ENCODE results near the gene PAK4.
"Not testable (repeated sequence)": the region's sequence is repeated elsewhere in the genome, so short reads cannot be mapped to it uniquely, and the experiment has no call there.

The PAK4 gene

DNA sequence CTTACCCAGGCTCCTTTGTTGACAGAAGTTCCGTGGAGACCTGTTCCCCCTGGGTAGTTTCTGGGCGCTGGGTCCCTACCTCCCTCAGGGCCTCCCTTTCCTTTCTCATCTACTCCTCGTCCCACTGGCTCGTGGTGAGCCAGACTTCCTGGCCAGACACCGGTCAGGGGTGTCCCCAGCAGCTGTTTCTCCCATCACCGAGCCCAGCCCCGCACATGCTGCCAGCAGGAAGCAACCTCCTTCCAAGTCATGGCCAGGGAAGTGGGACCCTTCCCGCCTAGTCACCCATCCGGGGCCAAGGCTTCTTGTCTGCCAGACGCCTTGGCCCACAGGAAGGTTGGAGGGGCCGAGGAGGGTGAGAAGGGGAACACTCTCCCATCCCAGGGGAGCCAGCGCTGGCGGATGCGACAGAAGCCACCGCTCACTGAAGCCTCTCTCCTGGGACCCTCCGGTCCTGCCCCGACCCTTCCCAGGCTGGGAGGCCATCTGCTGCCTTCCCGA lies 5.7 kb downstream of the PAK4 start:
- no peak for DNase-seq

DNA sequence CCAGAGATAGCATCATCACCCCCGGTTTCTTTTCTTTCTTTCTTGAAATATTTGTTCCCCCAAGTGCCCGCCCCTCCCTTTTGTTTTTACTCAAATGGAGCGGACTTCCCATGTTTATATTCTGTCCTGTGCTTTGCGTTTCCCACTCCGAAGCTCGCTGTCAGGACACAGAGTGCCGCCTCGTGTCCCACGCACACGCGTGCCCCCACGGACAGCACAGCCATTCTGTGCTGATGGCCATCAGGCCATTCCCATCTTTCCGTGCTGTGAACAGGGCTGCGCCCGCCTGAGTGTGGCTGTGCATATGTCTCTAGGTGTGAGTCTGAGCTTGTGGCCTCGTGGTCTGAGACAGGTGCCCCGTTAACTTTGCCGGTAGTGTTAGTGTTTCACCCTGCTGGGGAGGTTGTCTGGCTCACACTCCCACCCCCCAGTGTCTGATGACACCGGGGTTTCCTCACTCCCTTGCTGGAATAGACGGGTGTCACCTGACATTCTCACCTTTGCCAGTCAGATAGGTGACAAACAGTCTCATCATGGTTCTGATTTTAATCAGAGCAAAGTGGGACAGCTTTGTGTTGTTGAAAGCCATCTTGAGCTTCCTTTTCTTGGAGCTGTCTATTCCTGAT lies 6.9 kb downstream of the PAK4 start:
- DNase-seq = no peak

DNA sequence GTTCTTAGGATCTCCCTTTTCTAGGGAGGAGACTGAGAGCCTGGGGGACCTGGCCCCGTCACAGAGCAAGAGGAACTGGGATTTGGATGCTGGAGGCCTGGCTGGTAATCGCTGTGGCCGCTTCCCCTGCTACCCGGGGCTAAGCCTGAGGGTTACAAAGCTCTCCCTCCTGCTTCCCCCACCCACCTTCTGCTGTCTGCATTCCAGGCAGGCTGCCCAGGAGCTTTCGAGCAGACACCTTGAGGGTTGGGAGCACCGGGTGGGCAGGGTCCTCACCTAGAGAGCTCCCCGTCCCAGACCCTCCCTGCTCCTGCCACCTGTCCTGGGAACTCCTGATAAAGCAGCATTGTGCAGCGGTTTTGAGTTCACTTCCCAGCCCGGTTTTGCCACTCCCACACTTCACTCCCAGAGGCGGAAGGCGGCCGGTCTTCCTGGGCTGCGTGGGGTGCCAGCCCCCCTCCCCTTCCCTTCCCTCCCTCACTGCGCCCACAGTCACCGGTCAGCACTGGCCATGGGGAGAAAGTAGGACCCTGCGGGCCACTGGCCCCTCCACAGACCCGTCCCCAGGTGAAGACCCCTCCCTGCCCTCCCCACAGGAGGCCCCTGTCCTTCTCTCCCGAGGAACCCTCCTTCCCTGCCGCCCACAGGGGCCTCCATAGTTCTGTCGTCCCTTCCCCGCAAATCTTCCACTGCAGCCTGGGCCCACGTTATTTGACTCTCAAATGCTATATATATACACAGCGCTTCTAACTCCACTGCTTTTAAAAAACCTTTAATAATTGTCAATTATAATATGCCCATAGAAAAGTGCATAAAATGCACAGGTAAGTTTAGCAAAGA lies 8.1 kb downstream of the PAK4 start:
- DNase-seq = peak; percentile 70

DNA sequence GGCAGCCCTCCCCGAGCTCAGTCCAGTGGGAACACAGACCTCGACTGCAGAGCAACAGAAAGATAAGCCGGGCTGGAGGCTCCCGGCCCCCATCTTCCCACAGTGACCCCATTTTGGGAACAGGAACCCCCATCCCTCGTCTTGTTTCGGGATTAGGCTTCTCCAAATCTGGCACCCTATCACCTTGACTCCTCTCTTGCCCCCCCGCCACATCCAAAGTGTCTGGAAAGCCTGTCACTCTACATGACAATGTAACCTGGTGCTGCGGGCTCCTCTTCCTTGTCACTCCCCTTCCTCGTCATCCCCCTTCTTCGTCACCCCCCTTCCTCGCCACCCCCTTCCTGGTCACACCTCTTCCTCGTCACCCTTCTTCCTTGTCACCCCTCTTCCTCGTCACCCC lies 10.1 kb downstream of the PAK4 start:
- DNase-seq = no peak

DNA sequence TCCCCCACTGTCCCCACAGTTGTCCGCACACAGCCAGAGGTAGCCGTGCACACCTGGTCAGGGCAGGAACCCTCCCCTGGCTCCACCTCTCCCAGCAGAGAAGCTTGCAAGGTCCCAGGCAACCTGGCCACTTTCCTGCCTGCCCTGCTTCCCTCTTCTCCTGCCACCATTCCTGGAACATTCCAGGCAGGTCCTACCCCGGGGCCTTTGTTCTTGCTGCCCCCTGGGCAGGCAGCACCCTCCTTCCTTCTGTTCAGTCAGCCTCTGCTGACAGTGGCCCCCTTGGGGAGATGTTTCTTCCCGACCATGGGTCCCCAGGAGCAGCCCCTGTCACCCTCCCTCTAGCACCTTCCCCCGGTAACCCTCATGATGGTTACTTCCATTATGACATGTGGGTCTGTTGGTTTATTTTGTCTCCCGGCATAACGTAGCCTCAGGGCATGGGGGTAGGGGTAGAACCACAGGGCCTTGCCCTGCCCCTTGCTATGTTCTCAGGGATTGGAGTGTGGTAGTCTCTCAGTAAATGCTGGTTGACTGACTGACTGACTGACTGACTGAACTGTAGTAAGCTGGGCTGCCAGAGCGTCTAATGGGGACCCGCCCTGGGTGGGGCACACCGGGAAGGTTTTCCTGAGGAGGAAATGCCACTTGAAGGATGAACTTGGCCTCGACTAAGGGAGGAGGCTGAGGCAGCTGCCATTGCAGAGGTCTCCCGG lies 10.8 kb downstream of the PAK4 start:
- DNase-seq = no peak

DNA sequence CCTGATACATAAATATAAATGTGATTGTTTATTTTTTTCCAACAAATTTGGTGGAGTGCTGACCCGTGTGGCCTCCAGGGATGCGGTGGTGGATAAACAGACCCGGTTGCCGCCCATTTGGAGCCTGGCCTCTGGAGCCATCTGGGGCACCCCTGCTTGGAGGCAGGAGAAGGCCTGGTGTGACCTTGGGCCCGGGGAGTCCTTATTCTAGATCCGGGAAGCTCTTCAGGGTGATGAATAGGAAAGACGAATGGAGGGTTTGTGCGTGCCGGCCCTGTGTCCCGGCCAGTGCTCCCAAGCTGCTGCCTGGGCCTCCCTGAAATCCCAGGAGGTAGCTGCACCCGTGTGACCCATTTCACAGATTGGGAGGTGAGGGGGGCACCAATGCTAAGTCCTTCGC lies 11.5 kb downstream of the PAK4 start:
- DNase-seq = no peak

DNA sequence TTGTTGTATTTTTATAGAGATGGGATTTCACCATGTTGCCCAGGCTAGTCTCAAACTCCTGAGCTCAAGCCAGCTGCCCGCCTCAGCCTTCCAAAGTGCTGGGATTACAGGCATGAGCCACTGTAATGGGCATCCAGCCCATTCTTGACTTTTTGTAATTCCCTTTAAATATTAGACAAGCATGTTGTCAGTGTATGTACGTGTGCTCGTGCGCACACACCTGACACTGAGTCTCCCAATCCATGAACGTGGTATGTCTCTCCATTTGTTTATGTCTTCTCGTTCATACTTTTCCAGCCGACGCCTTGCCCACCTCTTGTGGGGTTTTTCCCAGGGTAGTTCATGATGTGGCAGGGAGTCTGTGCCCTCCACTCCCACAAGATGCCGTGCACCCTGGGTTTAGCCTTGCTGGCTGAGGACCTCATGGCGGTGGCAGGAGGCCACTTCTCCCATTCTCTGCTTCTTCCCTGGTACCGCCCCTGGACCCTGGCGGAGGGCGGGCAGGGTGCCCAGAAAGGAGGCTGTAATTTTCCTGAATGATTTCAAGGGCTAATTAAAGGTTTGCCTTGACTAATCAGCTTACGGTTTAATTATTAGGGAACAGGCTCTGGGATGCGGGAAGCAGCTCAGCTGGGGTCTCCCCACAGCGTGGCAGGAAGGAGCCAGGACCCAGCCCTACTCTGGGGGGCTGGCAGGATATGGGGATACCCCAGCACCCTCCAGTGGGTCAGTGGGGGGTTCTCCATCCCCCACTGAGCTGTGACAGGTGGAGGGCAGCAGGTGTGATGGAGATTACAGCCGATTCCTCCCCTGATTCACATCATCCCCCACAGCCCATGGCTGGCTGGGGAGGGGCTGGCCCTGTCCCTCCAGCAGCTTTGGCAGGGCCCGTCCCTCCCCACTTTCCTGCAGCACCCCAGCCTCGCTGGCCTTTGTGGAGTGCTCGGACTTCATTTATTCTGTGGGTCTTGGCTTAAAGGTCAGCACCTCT lies 12.9 kb downstream of the PAK4 start:
- no peak for DNase-seq

DNA sequence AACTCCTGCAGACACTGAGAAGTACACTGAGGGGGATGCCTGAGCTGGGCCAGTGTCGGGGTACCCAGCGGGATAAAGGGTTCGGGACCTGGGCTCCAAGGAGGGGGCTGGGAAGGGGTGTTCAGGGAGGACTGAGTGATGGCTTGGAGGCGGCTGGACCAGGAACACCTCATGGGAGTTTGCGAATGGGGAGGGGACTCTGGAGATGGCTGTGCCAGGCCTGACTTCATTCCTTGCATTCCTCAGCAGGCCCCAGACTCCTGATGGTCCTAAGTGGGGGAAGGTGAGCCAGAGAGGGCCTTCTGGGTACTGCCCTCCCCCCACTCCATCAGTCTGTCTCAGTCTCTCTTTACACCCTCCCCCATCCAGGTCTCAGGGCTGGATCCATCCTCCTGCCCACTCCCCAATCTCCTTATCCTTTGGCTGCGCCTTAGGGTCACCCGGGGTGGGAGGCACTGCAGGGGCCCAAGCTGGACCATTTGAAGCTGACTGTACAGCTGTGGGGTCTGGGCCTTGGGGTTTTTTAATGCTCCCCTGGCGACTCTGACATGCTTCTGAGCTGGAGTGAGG lies 13.8 kb downstream of the PAK4 start:
- DNase-seq = no peak

DNA sequence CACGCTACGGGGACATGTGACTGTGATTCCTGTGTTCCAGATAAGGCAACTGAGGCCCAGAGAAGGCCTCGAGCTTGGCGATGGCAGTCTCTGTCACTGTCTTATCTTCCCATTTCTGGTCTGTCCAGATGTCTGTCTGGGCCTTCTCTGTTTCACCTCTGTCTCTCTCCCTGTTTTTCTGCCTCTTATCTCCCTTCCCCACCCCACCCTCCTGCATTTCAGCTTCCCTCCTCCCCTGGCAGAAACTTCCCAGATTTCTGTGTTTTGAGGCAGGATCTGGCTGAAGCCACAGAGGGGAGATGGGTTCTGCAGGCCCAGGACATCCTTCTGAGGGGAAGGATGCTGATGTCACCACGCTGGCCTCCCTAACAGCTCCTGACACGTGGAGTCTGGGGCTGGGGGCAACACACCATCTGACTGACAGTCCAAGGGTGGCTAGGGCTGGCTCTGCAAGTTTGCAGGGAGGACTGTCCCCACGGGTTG lies 14.4 kb downstream of the PAK4 start:
- DNase-seq = no peak

DNA sequence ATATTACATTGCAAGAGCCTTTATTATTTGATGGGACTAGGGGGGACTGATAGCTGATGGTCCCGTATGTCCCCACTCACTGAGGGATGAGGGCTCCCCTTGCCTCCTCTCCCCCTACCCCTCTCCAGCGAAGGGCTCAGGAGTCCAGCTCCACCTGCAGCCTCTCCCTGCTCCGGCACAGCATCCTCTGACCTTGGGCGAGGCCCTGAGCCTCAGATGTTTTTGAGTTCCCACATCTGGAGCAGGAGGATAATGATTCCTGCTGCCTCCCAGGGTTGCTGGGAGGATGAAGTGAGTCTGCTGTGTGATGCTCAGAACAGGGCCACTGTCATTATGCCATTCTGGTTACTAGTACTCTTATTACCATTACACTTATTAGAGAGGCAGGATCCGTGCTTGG lies 15.0 kb downstream of the PAK4 start:
- peak; percentile 66 for DNase-seq

DNA sequence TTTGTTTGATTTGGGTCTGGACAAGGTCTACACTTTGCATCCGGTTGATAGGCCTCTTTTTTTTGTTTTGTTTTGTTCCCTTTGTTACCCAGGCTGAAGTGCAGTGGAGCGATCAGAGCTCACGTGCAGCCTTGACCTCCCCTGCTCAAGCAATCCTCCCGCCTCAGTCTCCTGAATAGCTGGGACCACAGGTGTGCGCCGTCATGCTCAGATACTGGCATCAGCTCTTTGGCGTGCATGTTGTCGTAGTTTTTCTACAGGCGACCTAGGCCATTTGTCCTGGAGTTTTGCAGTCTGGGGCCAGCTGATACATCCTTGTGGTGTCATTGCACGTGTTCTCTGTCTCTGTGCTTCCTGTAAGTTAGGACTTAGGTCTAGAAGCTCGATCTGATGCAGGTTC lies 16.3 kb downstream of the PAK4 start:
- DNase-seq = no peak

DNA sequence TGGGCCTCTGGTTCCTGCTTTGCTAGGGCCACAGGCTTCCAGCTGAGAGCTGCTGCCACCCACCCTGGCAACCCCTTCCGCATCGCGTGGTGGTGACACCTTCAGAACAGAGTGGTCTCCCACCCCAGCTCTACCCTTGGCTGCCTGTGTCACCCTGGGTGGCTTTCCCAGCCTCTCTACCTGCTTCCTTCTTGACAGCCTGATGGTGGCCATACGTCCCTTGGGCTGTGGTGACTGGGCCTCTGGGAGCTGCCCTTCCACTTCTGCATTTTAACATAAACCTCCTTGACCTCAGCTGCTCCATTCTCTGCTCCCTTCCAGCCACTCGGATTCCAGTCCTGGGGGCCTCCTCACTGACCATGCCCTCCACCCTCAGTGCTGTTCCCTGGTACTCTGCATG lies 17.0 kb downstream of the PAK4 start:
- DNase-seq = no peak

DNA sequence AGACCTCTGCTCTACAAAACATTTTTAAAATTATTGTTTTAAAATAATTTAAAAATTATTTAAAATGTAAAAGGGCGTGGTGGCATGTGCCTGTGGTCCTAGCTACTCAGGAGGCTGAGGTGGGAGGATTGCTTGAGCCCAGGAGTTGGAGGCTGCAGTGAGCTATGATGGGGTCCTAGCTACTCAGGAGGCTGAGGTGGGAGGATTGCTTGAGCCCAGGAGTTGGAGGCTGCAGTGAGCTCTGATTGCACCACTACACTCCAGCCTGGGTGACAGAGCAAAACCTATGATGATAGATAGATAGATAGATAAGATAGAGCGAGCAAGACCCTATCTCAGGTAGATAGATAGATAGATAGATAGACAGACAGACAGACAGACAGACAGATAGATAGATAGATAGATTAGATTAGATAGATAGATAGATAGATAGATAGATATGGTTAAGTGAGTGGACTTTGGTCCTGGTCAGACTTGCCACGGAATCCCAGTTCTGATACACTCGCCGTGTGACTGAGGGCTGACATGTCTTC lies 18.2 kb downstream of the PAK4 start:
- not testable (repeated sequence) for DNase-seq

DNA sequence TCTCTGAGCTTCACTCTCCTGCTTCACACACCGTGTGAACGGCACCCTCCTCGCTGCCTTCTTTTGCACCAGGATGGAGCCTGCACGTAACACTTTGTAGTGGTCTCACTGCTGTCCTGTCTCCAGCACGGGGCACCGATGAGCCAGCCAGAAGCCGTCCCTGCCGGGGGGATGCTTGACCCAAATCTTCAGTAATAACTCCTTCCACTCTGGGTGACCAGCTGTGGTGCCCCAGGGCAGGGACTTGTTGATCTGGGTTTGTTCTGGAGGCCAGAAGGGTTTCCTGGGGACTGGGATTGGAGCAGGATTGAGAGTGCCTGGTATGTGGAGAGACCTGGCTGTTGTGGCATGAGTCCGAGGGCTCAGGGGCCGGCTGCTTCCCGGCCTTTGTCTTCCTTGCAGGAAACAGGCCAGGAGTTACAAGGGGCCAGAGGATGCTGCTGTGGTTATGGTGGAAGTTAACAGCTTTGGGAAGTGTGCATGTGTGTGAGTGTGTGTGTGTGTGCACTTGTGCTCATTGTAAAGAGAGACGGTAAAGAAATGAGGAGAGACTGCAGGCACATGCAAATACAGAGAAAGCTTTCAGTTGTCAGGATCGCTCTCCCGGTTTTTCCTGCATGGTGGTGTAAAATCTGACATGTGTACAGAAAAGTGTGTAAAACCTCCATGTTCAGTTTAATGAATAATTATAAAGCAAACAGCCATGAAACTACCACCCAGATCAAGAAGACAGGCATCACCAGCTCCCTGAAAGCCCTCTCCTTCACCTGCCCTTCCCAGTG lies 18.9 kb downstream of the PAK4 start:
- DNase-seq = peak; percentile 87

DNA sequence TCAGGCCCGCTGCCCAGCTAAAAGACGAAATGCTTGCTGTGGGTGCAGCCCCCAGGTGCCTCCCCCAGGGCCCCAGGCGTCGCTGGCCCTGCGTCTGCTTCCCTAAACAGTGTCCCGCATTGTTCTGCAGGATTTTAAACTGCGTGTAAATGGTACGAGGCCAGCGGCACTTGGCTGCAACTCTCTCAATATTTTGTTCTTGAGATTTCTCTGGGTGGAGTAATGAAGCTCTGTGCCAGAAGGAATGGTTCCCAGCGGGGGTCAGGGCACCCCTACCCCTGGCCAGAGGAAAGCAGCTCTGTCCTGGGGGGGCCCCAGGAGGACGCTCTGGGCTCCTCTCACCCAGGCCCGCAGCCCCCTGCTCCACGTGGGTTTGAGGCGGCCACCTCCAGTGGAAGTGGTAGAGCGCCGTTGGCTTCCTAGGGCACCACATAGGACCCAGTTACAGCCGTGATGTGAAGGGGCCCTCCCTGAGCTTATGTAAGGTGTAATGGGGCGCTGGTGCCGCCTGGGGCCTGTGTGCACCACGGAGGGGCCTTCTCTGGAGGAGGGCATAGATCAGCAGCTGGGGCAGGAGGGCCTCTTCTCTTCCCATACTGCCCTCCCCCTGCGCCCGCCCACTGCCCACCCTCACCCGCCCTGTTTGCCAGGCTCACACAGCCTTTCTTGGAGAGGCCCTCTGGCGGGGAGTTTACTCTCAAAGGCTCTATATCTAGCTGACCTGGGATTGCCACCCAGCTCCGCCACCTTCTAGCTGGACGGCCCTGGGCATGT lies 19.8 kb downstream of the PAK4 start:
- peak; percentile 91 for DNase-seq

DNA sequence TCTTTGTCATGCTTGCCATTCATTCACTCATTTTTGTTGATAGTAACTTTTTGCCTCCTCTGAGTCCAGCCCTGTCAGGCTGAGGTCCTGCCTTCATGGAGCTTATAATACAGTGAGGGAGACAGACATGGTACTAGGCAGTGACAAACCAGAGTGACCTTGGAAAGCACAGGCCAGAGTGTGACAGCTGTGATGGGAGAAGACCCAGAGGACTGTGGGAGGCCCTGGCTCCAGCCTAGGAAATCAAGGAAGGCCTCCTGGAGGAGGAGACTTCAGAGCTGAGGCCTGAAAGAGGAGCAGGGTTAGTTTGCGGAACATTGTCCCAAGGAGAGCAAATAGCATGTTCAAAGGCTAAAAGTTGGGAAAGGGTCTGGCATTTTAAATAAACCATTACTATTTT lies 20.5 kb downstream of the PAK4 start:
- no peak for DNase-seq

DNA sequence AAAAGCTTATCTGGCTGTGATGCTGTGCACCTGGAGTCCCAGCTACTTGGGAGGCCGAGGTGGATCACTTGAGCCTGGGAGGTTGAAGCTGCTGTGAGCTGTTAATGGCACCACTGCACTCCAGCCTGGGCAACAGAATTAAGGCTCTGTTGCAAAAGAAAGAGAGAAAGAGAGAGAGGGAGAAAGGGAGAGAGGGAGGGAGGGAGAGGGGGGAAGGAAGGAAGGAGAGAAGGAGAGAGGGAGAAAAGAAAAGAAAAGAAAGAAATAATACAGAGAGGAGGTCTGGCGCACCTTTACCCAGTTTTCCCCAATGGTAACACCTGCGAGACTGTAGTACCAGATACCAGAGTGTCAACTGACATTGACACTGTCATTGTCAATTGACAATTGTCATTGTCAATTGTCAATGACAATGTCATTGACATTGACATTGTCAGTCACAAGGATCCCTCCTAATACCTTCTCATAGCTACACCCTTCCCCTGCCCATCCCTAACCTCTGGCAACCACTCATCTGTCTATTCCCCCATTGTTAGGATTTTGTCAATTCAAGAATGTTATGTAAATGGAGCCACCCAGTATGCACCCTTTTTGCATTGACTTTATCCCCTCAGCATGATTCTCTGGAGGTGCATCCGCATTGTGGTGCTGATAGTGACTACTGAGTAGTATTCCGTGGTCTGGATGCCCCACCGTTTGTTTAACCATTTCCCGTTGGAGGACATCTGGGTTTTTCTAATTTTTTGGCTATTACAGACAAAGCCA lies 21.3 kb downstream of the PAK4 start:
- DNase-seq = no peak

DNA sequence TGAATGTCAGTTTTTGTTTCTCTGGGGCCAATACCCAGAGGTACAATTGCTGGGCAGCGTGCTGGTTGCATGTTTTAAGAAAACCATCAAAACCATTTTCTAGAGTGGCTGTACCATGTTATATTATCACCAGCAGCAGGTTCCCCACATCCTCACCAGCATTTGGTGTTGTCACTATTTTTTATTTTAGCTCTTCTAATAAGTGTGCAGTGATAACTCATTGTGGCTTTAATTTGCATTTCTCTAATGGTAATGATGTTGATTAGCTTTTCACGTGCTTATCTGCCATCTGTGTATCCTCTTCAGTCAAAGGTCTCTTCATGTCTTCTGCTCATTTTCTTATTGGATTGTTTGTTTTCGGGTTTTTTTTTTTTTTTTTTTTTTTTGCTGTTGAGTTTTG lies 21.9 kb downstream of the PAK4 start:
- no peak for DNase-seq

DNA sequence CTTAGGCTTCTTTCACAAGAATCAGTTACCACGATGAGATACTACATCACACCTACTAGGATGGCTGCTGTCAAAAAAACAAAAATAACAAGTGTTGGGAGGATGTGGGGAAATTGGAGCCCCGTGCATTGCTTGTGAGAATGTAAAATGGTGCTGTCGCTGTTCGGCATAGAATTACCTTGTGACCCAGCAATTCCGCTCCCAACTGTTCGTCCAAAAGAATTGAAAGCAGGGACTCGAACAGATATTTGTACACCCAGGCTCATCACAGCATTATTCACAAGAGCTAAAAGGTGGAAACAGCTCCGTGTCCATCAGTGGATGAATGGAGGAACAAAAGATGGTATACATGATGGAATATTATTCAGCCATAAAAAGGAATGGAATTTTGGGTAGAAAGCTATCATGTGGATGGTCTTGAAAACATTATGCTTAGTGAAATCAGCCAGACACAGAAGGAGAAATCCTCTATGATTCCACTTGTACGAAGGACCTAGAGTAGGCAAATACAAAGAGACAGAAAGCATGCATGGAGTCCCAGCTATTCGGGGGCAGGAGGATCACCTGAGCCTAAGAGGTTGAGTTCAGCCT lies 23.4 kb downstream of the PAK4 start:
- DNase-seq = no peak

All from NCI-H2227 treated with DMSO at 0.1 percent for 48 hours (cell line).